SK-N-SH treated with all-trans-retinoic acid at 6 μM for 48 hours (cell line): ENCODE measurements around the gene SORCS3.

Experiments
- ATAC-seq: fragments of 200-7000 bp; cut with Tn5 transposase; 3 replicates; pipeline ENCODE4 v1.9.1; 2020; ENCODE audit warnings: mild to moderate bottlenecking, moderate library complexity
- BACH2 ChIP-seq: fragments of 250-450 bp; sonication (Bioruptor Pico); IDR thresholded peaks from 2 replicates; pipeline ENCODE4 v1.9.0; 2021; ENCODE audit warnings: mild to moderate bottlenecking, borderline replicate concordance
- CSDC2 ChIP-seq: fragments of 250-450 bp; sonication (Bioruptor Pico); IDR thresholded peaks from 2 replicates; pipeline ENCODE4 v1.5.0; 2020; ENCODE audit warnings: mild to moderate bottlenecking, moderate library complexity
- CSRNP3 ChIP-seq: fragments of 250-450 bp; sonication (Bioruptor Pico); IDR thresholded peaks from 2 replicates; pipeline ENCODE4 v1.5.1; 2021; ENCODE audit warnings: mild to moderate bottlenecking, moderate library complexity
- ESRRG ChIP-seq: fragments of 250-450 bp; sonication (Bioruptor Pico); IDR thresholded peaks from 2 replicates; pipeline ENCODE4 v1.6.1; 2021; ENCODE audit warnings: mild to moderate bottlenecking
- GLIS3 ChIP-seq: fragments of 250-450 bp; sonication (Bioruptor Pico); IDR thresholded peaks from 2 replicates; pipeline ENCODE4 v1.5.0; 2020; ENCODE audit warnings: mild to moderate bottlenecking, moderate library complexity
- ISL1 ChIP-seq: fragments of 250-450 bp; sonication (Bioruptor Pico); IDR thresholded peaks from 2 replicates; pipeline ENCODE4 v2.1.2; 2022; ENCODE audit warnings: mild to moderate bottlenecking, moderate library complexity
- OSR1 ChIP-seq: fragments of 250-450 bp; sonication (Bioruptor Pico); IDR thresholded peaks from 2 replicates; pipeline ENCODE4 v1.8.0; 2022; ENCODE audit warnings: moderate library complexity, mild to moderate bottlenecking, inconsistent platforms
- RARB ChIP-seq: fragments of 250-450 bp; sonication (Bioruptor Pico); IDR thresholded peaks from 2 replicates; pipeline ENCODE4 v1.8.0; 2021; ENCODE audit warnings: mild to moderate bottlenecking, moderate library complexity
- SNAI2 ChIP-seq: fragments of 250-450 bp; sonication (Bioruptor Pico); IDR thresholded peaks from 2 replicates; pipeline ENCODE4 v1.5.0; 2020; ENCODE audit warnings: mild to moderate bottlenecking, moderate library complexity
- TCF4 ChIP-seq: fragments of 250-450 bp; sonication (Bioruptor Pico); IDR thresholded peaks from 2 replicates; pipeline ENCODE4 v1.8.0; 2021; ENCODE audit warnings: mild to moderate bottlenecking, moderate library complexity, borderline replicate concordance
- TOX ChIP-seq: fragments of 250-450 bp; sonication (Bioruptor Pico); IDR thresholded peaks from 2 replicates; pipeline ENCODE4 v1.8.0; 2021; ENCODE audit warnings: mild to moderate bottlenecking, moderate library complexity, borderline replicate concordance
- ZC3H10 ChIP-seq: fragments of 250-450 bp; sonication (Bioruptor Pico); IDR thresholded peaks from 2 replicates; pipeline ENCODE4 v1.5.1; 2021; ENCODE audit warnings: mild to moderate bottlenecking, moderate library complexity
- ZFP3 ChIP-seq: fragments of 250-450 bp; sonication (Bioruptor Pico); IDR thresholded peaks from 2 replicates; pipeline ENCODE4 v1.5.0; 2020; ENCODE audit warnings: mild to moderate bottlenecking, moderate library complexity
- ZFP30 ChIP-seq: fragments of 450-650 bp; formaldehyde crosslinking; IDR thresholded peaks from 2 replicates; pipeline ENCODE4 v1.5.0; 2022; ENCODE audit warnings: mild to moderate bottlenecking, moderate library complexity
- ZNF70 ChIP-seq: fragments of 450-650 bp; formaldehyde crosslinking; IDR thresholded peaks from 2 replicates; pipeline ENCODE4 v1.5.0; 2020; ENCODE audit warnings: mild to moderate bottlenecking, moderate library complexity
- ZNF8 ChIP-seq: fragments of 450-650 bp; formaldehyde crosslinking; IDR thresholded peaks from 2 replicates; pipeline ENCODE4 v1.5.0; 2020; ENCODE audit warnings: mild to moderate bottlenecking, moderate library complexity
- TF ChIP-seq, protein P1 (sequence below): fragments of 250-450 bp; sonication (Bioruptor Pico); IDR thresholded peaks from 2 replicates; pipeline ENCODE4 v1.8.0; 2021; ENCODE audit warnings: low read depth, mild to moderate bottlenecking, moderate library complexity, borderline replicate concordance
- TF ChIP-seq, protein P2 (sequence below): fragments of 250-450 bp; sonication (Bioruptor Pico); IDR thresholded peaks from 2 replicates; pipeline ENCODE4 v1.5.0; 2020; ENCODE audit warnings: mild to moderate bottlenecking, moderate library complexity
- TF ChIP-seq, protein P3 (sequence below): fragments of 250-450 bp; sonication (Bioruptor Pico); IDR thresholded peaks from 2 replicates; pipeline ENCODE4 v1.5.1; 2020; ENCODE audit warnings: low read depth, mild to moderate bottlenecking, moderate library complexity

The SORCS3 gene

DNA sequence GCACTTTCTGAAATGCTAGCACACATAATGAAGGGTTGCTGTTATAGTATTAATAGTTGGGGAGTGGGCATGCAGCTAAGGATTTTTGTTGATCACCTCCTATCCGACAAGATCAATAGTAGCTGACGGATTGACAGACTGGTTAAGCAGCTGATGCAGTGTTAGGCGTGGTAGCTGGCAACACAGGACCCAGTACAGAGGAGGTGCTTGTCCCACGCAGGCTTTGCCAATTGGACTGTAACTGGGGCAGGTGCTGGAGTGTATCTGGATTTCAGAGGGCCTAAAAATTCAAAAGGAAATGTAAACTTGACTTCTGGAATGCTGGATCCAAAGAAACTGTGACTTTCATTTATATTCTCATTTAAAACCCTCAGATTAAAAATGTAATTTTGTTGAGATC is 340.9 kb downstream of the SORCS3 start (continued):
- TF ChIP-seq, protein P1, sequence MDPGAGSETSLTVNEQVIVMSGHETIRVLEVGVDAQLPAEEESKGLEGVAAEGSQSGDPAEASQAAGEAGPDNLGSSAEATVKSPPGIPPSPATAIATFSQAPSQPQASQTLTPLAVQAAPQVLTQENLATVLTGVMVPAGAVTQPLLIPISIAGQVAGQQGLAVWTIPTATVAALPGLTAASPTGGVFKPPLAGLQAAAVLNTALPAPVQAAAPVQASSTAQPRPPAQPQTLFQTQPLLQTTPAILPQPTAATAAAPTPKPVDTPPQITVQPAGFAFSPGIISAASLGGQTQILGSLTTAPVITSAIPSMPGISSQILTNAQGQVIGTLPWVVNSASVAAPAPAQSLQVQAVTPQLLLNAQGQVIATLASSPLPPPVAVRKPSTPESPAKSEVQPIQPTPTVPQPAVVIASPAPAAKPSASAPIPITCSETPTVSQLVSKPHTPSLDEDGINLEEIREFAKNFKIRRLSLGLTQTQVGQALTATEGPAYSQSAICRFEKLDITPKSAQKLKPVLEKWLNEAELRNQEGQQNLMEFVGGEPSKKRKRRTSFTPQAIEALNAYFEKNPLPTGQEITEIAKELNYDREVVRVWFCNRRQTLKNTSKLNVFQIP (CRISPR knock-in tag) = no peak
- no peak for TF ChIP-seq BACH2
- no peak for TF ChIP-seq TOX (CRISPR knock-in tag)
- TF ChIP-seq SNAI2 (CRISPR knock-in tag) = no peak

GRCh38 chr10:104988686-104989085 is 347.6 kb downstream of the SORCS3 start:
- ATAC-seq = no peak
- TF ChIP-seq RARB (CRISPR knock-in tag) = no peak
- TF ChIP-seq BACH2 = no peak
- no peak for TF ChIP-seq ZFP3 (CRISPR knock-in tag)
- no peak for TF ChIP-seq GLIS3 (CRISPR knock-in tag)
- no peak for TF ChIP-seq OSR1 (CRISPR knock-in tag)
- TF ChIP-seq ZNF8 = no peak
- no peak for TF ChIP-seq ESRRG (CRISPR knock-in tag)
- TF ChIP-seq, protein P2, sequence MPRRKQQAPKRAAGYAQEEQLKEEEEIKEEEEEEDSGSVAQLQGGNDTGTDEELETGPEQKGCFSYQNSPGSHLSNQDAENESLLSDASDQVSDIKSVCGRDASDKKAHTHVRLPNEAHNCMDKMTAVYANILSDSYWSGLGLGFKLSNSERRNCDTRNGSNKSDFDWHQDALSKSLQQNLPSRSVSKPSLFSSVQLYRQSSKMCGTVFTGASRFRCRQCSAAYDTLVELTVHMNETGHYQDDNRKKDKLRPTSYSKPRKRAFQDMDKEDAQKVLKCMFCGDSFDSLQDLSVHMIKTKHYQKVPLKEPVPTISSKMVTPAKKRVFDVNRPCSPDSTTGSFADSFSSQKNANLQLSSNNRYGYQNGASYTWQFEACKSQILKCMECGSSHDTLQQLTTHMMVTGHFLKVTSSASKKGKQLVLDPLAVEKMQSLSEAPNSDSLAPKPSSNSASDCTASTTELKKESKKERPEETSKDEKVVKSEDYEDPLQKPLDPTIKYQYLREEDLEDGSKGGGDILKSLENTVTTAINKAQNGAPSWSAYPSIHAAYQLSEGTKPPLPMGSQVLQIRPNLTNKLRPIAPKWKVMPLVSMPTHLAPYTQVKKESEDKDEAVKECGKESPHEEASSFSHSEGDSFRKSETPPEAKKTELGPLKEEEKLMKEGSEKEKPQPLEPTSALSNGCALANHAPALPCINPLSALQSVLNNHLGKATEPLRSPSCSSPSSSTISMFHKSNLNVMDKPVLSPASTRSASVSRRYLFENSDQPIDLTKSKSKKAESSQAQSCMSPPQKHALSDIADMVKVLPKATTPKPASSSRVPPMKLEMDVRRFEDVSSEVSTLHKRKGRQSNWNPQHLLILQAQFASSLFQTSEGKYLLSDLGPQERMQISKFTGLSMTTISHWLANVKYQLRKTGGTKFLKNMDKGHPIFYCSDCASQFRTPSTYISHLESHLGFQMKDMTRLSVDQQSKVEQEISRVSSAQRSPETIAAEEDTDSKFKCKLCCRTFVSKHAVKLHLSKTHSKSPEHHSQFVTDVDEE = no peak
- TF ChIP-seq, protein P3, sequence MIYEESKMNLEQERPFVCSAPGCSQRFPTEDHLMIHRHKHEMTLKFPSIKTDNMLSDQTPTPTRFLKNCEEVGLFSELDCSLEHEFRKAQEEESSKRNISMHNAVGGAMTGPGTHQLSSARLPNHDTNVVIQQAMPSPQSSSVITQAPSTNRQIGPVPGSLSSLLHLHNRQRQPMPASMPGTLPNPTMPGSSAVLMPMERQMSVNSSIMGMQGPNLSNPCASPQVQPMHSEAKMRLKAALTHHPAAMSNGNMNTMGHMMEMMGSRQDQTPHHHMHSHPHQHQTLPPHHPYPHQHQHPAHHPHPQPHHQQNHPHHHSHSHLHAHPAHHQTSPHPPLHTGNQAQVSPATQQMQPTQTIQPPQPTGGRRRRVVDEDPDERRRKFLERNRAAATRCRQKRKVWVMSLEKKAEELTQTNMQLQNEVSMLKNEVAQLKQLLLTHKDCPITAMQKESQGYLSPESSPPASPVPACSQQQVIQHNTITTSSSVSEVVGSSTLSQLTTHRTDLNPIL = no peak
- no peak for TF ChIP-seq ZFP30
- TF ChIP-seq ISL1 (CRISPR knock-in tag) = no peak
- TF ChIP-seq CSRNP3 (CRISPR knock-in tag) = no peak

DNA sequence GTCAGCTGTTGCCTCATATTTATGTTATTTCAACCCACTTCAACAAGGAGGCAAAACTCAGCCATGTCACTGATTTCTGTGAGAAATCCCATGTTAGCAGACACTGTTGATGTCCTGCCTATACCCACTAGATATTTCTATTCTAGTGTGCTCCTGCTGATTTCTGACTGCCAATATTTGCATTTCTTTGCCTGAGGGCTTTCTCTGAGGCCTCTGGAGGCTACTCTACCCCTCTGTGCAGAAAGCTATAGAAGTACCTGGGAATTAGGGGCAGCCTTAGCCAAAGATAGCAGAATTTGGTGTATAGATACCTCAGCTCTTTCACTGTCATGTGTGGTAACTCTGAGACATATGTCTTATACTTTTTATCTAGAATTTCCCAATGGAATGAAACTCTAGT is 348.8 kb downstream of the SORCS3 start:
- ATAC-seq = no peak
- no peak for TF ChIP-seq TCF4
- TF ChIP-seq ISL1 (CRISPR knock-in tag) = no peak
- no peak for TF ChIP-seq ESRRG (CRISPR knock-in tag)
- no peak for TF ChIP-seq OSR1 (CRISPR knock-in tag)
- TF ChIP-seq, protein P1 (CRISPR knock-in tag) = no peak
- no peak for TF ChIP-seq ZC3H10
- no peak for TF ChIP-seq CSDC2 (CRISPR knock-in tag)
- TF ChIP-seq ZFP3 (CRISPR knock-in tag) = no peak
- TF ChIP-seq, all 23 proteins: peak for 0

DNA sequence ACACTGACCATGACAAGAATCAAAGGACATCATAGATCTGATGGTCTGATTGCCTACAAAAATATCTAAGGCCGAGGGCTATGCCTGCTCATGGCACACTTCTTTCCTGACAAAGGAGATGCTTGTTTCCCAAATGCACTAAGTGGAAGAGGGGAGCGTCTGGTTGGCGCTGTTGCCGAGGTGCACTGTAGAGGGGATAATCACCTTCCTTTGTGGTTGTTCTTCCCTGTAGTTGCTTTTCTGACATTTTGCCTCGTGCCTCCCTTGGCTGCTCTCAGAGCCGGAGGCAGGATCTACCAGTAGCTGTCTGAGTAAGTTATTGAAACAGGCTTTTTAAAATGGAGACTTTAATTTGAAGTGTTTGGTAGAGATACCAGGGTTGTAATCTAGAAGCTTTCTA is 352.0 kb downstream of the SORCS3 start:
- ATAC-seq = no peak
- TF ChIP-seq CSRNP3 (CRISPR knock-in tag) (no peak), GLIS3 (CRISPR knock-in tag) (no peak), BACH2 (no peak), ZNF70 (CRISPR knock-in tag) (no peak), ZFP3 (CRISPR knock-in tag) (no peak), TOX (CRISPR knock-in tag) (no peak), TCF4 (no peak), ZNF8 (no peak), ZFP30 (no peak), ISL1 (CRISPR knock-in tag) (no peak), CSDC2 (CRISPR knock-in tag) (no peak), OSR1 (CRISPR knock-in tag) (no peak), RARB (CRISPR knock-in tag) (no peak)
- TF ChIP-seq, protein P1 (CRISPR knock-in tag) = no peak
